Measurements from ENCODE around the gene ATMIN.

The ATMIN gene

DNA sequence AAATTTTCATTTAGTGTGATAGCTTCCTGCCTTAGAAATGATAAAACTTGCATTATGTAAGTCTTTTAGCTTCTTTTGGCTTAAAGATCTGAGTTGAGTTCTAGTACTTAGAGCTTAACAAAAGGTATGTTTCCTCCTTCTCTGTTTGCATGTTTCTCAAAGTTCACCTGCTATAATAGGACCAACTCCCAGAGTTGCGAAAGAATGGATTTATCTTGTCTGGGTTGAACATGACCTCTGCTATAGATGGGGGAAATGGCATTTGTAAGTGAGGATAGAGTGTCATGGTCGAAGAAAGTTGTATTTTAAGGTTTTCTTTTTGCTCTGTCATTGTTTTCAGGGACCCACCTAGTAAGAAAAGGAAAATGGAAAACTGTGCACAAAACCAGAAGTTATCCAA lies 7.2 kb downstream of the ATMIN start:
- H3K27me3 Mint-ChIP-seq (ENCODE audit: low read depth, poor library complexity), result no peaks in the 10 kb centered on the region
- H3K36me3 Mint-ChIP-seq (ENCODE audit: low read depth), result peaks cover 82% of the 10 kb centered on the region
- peak overlapping the region; percentile 74 for H3K27ac Mint-ChIP-seq
- DNase-seq, result no peak
- no peak for TF ChIP-seq CTCF (IDR thresholded peaks at IDR 0.05)
- H3K9me3 Mint-ChIP-seq, result peaks cover 4% of the 10 kb centered on the region
- H3K4me1 Mint-ChIP-seq, result peaks cover 11% of the 10 kb centered on the region
- no peak overlapping the region for H3K4me3 Mint-ChIP-seq

- peaks cover 33% of the 10 kb centered on the region for H3K9me3 Mint-ChIP-seq
- no peaks in the 10 kb centered on the region for H3K4me1 Mint-ChIP-seq
- no peak overlapping the region for H3K4me3 Mint-ChIP-seq
- H3K27ac Mint-ChIP-seq, result no peak overlapping the region
- no peak for TF ChIP-seq CTCF (IDR thresholded peaks at IDR 0.05)
- no peak for DNase-seq
- peaks cover 12% of the 10 kb centered on the region for H3K27me3 Mint-ChIP-seq (ENCODE audit: low read depth, poor library complexity)
- peaks cover 33% of the 10 kb centered on the region for H3K36me3 Mint-ChIP-seq (ENCODE audit: low read depth)
Observed at GRCh38 chr16:81053761-81054160, 18.1 kb downstream of the ATMIN start.

- H3K36me3 Mint-ChIP-seq (ENCODE audit: low read depth), result peaks cover 16% of the 10 kb centered on the region
- H3K4me1 Mint-ChIP-seq, result peaks cover 20% of the 10 kb centered on the region
- TF ChIP-seq CTCF (IDR thresholded peaks at IDR 0.05), result no peak
- peak overlapping the region; percentile 62 for H3K27ac Mint-ChIP-seq
- peak overlapping the region; percentile 11 for H3K4me3 Mint-ChIP-seq
- H3K27me3 Mint-ChIP-seq (ENCODE audit: low read depth, poor library complexity), result peaks cover 3% of the 10 kb centered on the region
- no peak for DNase-seq
- H3K9me3 Mint-ChIP-seq, result no peaks in the 10 kb centered on the region
Observed at GRCh38 chr16:81060576-81061306, 25.1 kb downstream of the ATMIN start.

GRCh38 chr16:81061307-81061640 lies 25.6 kb downstream of the ATMIN start:
- Mint-ChIP-seq H3K27ac (peak overlapping the region; percentile 62), H3K27me3 (ENCODE audit: low read depth, poor library complexity) (peaks cover 3% of the 10 kb centered on the region), H3K4me3 (peak overlapping the region; percentile 11), H3K9me3 (no peaks in the 10 kb centered on the region), H3K36me3 (ENCODE audit: low read depth) (peaks cover 17% of the 10 kb centered on the region), H3K4me1 (peaks cover 20% of the 10 kb centered on the region)
- no peak for TF ChIP-seq CTCF (IDR thresholded peaks at IDR 0.05)
- DNase-seq, result no peak

DNA sequence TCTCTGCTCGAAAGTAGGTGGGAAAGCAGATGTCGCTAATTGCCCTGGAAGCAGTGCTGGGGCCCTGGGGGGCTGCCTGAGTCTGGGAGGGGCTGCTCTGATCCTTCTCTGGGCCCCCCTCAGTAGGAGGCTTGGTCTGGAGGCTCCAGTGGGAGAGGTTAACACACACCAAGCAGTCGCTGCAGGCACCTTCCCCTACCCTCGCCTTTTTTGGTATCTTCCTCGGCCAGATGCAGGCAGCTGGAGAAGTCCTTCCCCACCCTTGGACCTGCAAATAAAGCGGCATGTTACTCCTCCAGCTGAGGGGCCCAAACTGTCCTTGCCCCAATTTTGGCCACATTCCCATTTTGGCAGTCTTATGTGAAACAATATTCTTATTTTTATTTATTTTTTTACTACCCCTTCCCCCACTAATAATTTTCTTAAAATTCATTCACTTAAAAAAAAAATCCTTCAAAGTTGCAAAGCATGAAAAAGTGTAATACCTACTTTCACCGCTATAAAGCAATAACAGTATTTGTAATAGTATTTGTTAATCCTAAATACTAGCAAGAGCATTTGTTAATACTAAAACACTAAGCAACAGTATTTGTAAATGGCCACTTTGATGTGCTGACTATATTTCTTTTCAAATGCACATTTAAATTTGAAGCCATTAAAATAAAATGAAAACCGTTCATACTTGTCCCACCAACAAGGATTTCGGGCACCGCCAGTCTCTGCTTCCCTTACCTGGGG lies 26.4 kb downstream of the ATMIN start:
- H3K9me3 Mint-ChIP-seq, result no peaks in the 10 kb centered on the region
- TF ChIP-seq CTCF (IDR thresholded peaks at IDR 0.05), result no peak
- no peak overlapping the region for H3K27ac Mint-ChIP-seq
- peaks cover 22% of the 10 kb centered on the region for H3K36me3 Mint-ChIP-seq (ENCODE audit: low read depth)
- DNase-seq, result no peak
- H3K27me3 Mint-ChIP-seq (ENCODE audit: low read depth, poor library complexity), result peaks cover 3% of the 10 kb centered on the region
- peaks cover 20% of the 10 kb centered on the region for H3K4me1 Mint-ChIP-seq
- H3K4me3 Mint-ChIP-seq, result no peak overlapping the region

Data from nephron progenitor cell (in vitro differentiated cells).